HG03378 (cell line): ENCODE measurements around the gene TMEM186.
"Not testable (repeated sequence)": the region's sequence is repeated elsewhere in the genome, so short reads cannot be mapped to it uniquely, and the experiment has no call there.

ENCODE experiments used
- ATAC-seq: cut with Tn5 transposase; IDR thresholded peaks from one replicate; pipeline ENCODE4 v1.9.1; 2021; ENCODE audit warnings: mild to moderate bottlenecking, moderate library complexity; ENCODE audit not compliant: unreplicated experiment

TMEM186 gene, protein sequence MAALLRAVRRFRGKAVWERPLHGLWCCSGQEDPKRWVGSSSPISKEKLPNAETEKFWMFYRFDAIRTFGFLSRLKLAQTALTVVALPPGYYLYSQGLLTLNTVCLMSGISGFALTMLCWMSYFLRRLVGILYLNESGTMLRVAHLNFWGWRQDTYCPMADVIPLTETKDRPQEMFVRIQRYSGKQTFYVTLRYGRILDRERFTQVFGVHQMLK

GRCh38 chr16:8797364-8798173 lies at the start of gene TMEM186, which contains the start of gene PMM2:
Gene TMEM186 (minus strand): TSS chr16:8797639. CDS start chr16:8797614, 25 bp downstream.
Gene PMM2 (plus strand): TSS chr16:8797839. CDS start chr16:8797883, 44 bp downstream.
- ATAC-seq = peak; percentile 84

DNA sequence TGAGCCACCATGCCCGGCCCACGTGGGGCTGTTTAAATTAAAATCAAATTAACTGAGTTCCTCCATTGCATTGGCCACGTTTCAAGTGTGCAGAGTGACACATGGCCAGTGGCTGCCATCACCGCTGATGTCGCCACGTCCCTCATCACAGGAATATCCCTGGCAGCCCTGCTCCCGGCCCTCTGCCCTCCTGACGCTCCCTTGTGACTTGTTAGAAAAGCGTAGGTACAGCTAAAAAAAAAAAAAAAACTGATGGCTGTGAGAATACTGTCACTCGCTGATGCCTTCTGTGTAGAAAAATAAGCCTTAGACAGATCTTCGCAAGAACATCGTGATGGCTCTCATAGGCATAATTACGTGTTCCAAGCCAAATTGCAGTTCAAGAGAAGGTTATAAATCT lies 49.7 kb upstream of the TMEM186 start:
- ATAC-seq = no peak

GRCh38 chr16:8846401-8846932 lies 49.0 kb upstream of the TMEM186 start:
- ATAC-seq = no peak

DNA sequence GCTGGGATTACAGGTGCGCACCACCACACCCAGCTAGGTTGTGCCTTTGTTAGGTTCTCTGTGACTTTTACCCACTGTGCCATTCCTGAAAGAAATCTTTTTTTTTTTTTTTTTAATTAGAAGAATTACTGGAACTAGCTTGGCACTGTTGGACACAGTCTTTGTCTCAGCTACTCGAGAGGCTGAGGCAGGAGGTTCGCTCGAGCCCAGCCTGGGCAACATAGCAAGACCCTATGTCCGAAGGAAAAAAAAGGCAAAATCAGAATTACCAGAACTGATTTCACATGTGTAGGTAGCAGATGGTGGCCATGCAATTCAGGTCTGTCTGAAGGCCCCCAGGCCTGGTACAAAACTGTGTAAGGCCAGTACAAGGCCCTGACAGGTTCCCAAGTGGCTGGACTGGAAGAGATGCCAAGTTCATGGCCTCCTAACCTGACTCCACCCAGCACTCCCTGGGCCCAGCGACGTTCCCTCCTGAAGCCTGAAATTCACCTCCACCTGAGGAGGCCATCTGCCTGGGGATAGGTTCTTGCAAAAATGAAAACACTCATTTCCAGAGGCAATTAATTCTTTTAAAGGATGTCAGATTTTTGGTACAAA lies 48.4 kb upstream of the TMEM186 start:
- ATAC-seq = no peak

DNA sequence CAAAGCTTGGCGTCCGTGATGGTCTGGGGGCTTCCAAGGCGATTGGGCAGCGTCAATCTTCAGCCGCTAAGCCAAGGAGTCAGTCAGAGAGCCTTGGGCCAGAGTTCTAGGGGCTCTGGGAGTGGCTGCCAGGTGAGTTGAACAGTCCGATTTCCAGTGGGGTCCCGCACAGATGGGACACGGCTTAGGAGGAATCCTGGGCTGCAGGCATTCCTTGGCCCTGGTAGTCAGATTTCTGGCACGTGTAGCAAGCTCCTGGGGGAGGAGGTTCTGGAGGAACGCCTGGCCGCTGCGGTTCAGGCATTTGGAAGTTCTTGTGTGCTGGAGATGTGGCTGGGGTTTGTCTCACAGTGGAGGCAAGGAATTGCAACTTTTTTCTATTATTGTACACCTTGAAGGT lies 45.9 kb upstream of the TMEM186 start:
- not testable (repeated sequence) for ATAC-seq

DNA sequence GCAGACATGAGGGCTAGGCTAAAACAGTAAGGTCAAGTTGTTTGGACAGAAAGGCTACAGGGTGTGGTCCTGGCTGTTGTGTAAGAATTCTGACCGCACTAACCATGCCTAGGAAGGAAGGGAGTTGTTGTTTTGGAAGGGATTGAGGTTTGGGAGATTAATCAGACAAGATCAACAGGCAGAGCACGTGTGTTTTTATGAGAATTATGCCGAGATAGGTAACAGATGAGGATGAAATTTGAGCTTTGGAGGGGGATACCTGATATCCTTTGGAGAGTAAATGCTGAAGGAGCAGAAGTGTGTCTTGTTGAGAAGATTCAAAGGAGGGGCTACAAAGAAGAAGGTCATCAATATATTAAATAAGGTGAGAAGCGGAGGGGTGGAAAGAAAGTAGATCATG lies 44.6 kb upstream of the TMEM186 start:
- ATAC-seq = not testable (repeated sequence)

- ATAC-seq = not testable (repeated sequence)
These were observed 40.2 kb upstream of the TMEM186 start for GRCh38 chr16:8837594-8837993.

DNA sequence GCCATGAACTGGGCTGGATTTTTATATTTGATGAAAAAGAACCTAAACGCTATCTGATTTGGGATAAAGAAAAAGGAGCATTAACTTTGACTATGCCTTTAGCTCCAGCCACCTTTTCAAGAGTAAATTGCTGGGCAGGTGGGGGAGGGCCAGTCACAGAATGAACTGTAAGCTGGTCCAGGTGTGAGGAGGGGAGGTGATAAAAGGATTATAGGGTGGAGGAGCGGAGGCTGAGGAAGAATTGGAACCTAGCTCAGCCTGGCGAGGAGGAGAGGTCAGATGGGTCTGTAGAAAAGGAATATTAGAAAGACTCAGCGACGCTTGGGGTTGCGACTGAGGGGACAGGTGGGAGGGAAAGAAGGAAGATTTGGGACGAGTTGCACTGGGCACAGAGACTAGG lies 39.4 kb upstream of the TMEM186 start:
- not testable (repeated sequence) for ATAC-seq

GRCh38 chr16:8832717-8833105 lies 35.3 kb upstream of the TMEM186 start:
- no peak for ATAC-seq

DNA sequence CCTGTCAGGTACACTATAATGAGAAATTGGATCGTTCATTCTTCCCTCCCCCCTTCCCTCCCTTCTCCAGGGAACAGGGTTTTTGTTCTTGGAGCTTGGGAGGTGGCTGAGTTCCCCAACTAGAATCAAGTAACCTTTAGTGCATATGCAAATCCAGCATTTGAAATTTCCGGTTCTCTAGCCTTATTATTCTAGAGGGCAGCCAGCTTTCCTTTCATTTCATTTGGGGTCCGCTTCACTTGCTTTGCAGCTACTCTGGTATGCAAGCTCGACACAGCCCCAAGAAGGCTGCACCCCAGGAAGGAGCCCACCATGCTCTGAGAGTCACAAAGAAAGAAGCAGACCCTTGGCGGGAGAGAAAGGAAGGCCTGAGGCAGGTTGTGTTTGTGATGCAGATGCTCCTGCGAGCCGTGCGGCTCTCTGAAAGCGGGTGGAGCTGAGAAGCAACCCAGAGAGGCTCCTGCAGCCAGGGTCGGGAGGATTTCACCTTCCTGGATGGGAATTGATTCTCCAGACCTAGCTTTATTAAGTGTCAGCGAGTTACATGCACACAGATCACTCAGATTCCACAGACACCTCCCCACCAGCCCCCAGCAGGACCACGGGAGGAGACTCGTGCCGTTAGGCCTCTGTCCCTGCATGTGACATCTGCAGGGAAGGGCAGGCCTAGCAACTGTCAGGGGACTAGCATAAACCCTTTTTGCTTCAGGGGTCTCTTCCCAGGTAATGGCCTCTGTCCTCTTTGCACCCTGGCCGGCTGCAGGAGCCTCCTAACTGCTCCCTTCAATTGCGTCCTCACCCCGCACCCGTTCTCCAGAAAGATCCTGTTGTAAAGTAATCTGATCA lies 34.7 kb upstream of the TMEM186 start:
- ATAC-seq = no peak

- no peak for ATAC-seq
These were observed 34.0 kb upstream of the TMEM186 start for GRCh38 chr16:8831450-8831849.

GRCh38 chr16:8828541-8829165 lies 31.2 kb upstream of the TMEM186 start:
- no peak for ATAC-seq

DNA sequence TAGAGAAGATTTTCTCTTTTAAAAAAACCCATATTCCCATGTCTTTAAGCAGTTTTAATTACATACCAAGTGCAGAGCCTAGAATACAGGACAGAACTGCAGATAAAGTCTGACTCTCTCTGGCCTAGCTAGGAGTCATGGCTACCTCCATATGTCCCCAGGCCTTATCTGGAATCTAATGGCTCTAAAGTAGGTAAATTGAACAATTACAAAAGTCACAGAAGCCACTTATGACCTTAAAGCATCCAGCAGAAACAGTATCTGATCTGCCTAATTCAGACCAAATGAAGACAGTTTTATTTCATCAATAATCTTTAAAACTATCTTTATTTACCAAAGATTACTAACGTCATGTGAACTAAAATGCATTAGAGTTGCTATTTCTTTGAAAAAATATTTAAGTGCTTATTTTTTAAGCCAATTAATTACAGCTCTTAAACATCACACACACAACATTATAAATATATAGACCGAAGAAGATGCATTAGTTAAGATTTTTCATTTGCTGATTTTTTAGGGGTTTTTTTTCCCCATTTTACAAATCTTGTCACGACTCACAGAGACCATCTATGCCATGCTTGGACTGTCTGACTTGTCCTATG lies 28.9 kb upstream of the TMEM186 start:
- ATAC-seq = no peak

GRCh38 chr16:8822403-8822802 lies 25.0 kb upstream of the TMEM186 start:
- no peak for ATAC-seq

DNA sequence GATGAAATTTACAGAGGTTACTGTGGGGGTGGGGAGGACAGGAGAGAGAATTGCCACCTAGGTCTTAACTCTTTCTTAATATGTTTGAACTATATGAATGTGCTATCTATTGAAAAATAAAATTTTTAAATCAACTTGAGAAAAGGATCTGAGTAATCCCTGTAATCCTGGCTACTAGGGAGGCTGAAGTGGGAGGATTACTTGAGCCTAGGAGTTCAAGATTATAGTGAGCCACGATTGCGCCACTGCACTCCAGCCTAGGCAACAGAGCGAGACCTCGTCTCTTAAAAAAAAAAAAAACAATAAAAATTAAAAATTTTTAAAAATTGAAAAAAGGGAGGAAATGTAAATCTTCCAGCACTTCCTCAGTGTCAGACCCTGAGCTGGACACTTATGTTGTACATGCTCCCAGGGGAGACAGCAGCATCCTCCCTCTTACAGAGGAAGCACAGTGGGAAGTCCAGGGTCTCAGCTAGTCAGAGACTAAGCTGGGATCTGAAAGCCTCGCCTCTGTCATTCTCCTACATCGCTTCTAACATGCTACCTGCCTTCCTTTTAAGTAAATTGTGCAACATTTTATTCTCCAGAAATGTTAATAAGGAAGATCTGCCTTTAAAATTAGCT lies 22.1 kb upstream of the TMEM186 start:
- no peak for ATAC-seq

DNA sequence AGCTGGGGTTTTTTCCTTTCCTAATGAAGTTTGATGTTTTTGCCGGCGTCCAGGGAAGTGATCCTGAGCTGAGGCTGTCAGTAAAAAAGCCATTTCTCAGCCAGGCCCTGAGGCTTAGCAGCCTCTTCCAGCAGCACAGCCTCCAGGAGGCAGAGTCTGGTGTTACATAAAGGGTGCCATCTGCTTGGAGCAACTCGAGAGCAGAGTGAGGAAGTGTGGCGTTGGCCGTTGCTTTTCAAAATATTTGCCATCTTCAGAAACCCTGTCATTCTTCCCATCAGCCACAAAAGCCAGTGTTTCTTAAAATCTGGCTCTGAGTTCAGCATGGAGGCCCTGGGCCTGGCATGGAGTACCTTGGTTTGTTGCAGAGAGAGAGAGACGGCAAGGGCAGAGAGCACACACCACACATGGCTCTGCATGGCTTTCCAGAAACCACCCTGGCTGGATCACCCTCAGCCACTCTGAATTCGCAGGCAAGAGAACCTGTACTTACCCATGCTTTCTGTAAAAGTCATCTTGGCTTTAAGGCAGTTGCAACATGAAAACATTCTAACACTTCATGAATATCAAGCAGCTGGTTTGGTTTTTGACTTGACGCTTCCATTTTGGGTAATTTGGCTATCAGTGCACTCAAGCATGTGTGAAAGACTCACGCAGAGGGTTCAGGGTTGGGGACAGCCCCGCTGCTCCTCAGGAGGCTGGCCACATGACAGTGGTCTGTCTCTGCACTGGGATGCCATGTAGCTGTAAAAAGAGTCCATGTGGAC lies 21.2 kb upstream of the TMEM186 start:
- ATAC-seq = peak; percentile 85

DNA sequence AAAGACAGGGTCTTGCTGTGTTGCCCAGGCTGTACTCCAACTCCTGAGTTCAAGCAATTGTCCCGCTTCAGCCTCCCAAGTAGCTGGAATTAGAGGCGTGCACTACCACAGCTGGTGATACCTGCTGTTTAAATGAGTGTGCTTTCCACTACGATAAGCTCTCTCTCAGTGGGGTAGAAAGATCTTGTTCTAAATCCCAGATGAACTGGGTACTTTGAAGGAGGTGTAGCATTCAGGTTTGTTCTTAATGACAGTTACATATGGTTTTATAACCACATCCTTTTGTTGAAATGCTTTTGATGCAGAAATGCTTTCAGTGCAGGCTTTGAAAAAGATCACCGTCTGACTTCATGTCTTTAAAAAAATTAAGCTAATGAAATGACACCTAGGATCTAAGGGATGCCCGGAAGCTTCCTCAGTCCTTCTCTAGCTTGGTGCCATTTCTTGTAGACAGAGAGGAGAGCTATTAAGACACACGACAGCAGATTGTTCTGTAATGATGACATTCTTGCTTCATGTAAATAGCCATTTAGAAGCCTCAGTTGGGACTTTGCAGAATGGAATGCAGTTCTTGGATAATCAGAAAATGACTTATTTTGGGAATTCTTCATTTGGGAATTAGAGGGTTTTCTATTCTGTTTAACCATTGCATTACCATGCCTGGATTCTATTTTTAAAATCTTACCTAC lies 19.7 kb upstream of the TMEM186 start:
- ATAC-seq = no peak
